Measurements from ENCODE around the gene HBP1.
"Not testable (repeated sequence)": the region's sequence is repeated elsewhere in the genome, so short reads cannot be mapped to it uniquely, and the experiment has no call there.

Gene HBP1

DNA sequence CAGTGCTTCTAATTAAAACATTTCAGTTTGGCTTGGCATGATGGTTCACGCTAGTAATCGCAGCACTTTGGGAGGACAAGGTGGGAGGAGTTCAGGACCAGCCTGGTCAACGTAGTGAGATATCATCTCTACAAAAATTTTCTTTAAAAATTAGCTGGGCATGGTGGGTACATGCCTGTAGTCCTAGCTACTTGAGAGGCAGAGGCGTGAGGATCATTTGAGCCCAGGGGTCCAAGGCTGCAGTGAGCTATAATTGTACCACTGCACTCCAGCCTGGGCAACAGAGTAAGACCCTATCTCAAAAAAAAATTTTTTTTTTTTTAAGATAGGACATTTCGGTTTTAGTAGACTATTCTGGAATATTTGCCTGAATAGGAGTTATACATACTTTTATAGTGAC lies 12.4 kb downstream of the HBP1 start:
- DNase-seq (ENCODE audit: low read depth in 2 of 2), result no peak

DNA sequence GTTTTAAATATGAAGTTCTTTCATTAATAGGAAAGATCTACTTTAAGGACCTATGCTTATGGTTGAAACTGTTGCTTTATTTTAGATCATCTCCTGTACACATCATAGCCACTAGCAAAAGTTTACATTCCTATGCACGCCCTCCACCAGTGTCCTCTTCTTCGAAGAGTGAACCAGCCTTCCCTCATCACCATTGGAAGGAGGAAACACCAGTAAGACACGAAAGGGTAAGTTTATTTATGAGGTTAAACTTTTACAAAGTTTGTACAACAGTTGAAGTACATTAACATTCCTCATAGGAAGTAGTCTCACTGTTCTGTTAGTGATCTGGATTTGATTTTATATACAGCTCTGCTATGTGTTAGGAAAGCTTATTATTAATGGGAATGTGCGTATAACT lies 16.9 kb downstream of the HBP1 start:
- no peak for DNase-seq (ENCODE audit: low read depth in 2 of 2)

DNA sequence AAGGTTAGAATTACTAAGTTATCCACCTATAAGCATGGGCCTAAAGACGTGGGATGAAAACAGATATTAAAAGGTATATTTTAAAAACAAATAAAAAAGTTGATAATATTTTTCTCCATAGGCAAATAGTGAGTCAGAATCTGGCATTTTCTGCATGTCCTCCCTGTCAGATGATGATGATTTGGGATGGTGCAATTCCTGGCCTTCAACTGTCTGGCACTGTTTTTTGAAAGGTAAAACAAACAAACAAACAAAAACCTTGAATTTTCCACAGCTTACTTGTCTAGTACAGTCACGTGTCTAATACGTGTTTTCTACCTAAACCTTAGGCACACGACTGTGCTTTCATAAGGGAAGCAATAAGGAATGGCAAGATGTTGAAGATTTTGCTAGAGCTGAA lies 17.4 kb downstream of the HBP1 start:
- DNase-seq (ENCODE audit: low read depth in 2 of 2), result no peak

DNA sequence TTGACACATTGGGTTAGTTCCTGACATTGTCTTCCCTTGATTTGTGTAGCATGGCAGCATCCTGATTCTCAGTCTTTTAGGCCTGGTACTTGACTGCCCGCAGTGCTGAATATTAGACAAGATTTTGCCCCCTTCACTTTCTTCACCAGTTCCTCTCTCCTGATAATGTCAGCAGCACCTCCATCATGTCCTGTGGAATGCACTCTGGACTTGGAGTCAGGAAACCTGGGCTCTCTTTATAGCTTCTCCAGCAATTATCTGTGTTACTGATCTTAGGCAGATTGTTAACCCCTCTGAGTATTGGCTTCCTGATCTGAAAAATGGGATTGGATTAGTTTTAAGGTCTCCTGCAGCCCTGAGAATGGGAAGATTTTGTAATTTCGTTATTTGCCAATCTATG lies 19.0 kb downstream of the HBP1 start:
- no peak for DNase-seq (ENCODE audit: low read depth in 2 of 2)

DNA sequence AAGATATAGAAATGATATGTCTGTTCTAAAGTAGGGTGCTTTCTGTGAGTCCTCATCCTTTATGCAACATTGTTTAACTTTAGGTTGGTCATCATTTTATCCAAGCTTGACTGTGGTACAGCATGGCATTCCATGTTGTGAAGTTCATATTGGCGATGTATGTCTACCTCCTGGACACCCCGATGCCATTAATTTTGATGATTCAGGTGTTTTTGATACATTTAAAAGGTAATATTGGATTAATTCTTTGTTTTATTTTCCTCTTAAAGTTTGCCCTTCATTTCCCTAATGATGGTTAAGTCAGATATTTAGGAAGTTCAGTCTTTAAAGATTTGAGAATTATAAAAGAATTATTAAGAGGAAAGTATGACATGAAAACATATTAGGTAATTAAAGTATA lies 21.3 kb downstream of the HBP1 start:
- no peak for DNase-seq (ENCODE audit: low read depth in 2 of 2)

DNA sequence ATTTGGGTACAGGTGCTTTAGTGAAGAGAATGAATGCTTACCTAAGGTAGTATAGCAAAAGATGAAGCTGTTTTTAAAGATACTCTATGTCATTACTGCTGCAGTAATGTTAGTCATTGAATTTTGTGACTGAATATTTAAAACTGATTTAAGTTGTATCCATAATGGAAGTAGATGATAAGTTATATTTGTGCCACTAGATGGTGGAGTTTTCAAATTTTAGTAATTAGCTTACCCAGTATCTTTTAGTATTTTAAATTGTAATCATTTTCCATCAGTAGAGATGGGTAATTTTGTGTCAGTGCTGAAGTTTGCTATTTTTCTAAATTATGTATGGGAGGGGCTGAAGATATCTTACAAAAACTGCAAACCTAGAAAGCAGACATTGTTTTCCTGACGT lies 25.2 kb downstream of the HBP1 start:
- no peak for DNase-seq (ENCODE audit: low read depth in 2 of 2)

DNA sequence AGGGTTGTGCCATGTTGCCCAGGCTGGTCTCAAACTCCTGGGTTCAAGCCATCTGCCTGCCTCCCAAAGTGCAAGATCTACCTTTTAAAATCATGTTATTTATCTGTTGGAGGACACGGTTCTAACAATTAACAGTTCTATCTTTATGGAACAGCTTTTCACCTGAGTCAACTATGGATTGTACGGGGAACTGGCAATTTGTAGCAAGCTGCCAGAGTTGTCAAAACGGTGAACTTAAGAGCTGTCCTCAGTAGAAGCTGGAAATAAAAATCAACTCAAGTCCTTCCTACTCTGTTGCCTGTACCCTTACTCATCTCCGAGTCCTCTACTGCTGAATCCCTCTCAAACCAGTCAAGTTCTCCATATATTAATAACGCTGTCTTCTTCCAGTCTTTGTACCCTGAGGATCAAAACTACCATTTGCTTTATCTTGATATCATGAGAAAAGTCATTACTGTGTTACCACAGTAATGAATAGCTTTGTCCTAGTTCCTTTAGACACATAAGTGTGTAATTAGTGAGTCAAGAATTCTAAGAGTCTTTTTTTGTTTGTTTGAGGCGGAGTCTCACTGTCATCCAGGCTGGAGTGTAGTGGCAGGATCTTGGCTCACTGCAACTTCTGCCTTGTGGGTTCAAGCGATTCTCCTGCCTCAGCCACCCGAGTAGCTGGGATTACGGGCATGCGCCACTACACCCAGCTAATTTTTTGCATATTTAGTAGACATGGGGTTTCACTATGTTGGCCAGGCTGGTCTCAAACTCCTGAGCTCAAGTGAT lies 28.2 kb downstream of the HBP1 start:
- DNase-seq (ENCODE audit: low read depth in 2 of 2), result no peak

DNA sequence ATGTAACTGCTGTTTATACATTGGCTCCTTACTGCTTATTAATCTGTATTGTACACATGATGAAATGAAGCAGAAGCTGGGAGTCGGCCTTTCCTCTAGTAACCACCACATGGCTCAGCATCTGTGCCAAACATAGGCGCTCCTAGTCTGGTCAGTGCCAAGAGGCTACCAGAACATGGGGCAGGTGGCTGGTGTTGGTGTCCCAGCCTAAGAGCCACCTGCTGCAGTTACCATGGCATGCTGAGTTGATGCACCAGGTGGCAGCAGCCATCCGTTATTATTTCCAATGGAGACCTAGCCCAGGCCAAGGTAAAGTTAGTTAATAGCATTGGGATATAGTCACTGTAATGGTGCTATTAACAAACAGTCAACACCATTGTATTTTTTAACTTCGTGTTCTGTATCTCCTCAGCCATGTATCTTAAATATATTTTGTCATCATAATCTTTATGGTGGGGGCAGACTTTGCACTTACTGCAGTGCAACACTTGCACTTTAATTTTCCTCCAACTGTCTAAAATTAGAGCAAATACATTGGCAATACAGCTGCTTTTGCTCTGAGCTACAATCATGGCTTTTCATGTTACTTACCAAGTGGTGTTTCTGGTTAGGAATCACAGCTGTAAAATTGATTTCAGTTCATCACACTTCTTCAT lies 33.1 kb downstream of the HBP1 start:
- DNase-seq (ENCODE audit: low read depth in 2 of 2), result no peak

DNA sequence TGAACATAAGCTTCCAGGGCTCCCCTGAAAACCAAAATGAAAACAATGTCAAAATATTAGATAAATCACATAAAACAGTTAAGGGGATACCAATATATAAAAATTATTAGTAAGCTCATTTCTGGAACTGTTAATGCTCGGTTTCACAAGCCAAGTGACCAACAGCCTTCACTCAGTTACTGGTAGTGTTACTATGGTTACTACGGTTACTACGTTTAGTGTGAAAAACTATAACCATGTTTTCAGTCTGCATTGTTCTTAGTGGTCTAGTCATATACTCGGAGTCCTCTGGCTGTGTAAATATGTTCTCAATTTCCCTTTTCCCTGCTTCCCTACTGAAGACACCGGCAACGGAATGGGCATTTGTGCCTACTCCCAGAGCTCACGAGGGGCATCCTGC lies 34.8 kb downstream of the HBP1 start:
- DNase-seq (ENCODE audit: low read depth in 2 of 2), result no peak

DNA sequence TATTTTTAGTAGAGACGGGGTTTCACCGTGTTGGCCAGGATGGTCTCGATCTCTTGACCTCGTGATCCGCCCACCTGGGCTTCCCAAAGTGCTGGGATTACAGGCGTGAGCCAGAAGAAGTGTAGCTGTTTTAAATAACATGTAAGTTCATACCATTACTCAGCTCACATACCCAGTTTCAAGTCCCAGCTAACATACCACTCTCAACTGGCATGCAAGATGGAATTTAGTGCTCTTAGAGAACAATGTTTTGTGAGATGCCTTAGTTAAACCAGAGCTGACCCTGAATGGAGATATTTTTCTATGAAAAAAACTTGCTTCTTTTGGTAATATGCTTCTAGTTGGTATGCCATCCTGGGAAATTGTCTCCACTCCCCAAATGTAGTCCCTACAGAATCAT lies 37.3 kb downstream of the HBP1 start:
- DNase-seq (ENCODE audit: low read depth in 2 of 2), result no peak

DNA sequence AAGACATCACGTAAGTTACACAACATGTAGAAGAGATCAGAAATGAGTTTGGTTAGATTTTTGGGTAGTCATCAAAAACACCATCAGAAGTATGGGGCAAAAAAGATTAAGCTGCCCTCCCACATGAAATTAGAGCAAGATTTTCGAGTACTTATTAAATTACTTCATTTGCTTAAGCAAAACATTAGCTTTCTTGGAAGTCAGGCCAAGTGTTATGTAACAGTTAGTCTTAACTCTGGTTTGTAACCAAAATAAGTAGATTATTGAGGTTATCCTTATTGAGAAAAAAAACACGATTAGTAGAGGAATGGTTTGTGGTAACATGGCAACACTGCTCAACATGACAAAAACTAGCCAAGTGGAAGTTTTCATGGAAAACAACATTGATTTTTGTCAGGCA lies 37.9 kb downstream of the HBP1 start:
- no peak for DNase-seq (ENCODE audit: low read depth in 2 of 2)

DNA sequence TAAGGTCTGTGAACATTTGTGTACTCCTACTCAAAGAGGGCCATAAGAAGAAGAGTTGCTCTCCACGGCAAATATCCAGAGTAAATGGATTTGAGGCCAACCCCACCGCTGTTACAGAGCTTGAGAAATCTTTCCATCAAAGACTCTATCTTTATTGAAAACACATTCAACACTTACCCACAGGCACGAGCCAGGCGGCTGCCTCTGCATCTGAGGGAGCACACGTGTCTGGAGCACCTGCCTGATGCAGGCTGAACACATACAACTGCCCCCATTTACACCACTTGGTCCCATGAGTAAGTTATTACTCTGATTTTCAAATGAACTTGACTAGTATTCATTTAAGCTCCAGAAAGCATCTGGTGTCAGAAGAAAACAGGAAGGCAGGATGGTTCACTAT lies 38.7 kb downstream of the HBP1 start:
- DNase-seq (ENCODE audit: low read depth in 2 of 2), result no peak

DNA sequence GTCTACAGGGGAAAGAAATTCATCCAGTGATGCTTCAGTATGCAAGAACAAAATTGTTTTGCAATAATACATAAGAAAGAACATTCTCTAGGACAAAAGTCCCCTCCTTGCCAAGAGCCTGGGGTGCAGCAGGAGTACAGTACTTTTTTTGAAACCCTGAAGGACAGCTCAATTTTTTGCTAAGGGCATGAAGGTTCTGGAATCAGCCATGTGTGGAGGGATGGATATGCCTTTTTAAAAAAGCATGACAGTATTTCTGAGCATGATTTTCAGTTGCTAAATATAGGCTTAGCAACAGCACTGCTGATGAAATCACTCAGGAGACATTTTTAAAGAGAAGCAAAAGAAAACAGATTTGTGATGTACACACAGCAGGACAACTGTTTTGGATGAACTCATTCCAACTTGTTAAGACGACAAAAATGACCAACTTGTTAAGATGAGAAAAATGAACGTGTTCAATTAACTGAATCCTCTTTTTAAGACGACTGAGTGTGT lies 39.3 kb downstream of the HBP1 start:
- no peak for DNase-seq (ENCODE audit: low read depth in 2 of 2)

DNA sequence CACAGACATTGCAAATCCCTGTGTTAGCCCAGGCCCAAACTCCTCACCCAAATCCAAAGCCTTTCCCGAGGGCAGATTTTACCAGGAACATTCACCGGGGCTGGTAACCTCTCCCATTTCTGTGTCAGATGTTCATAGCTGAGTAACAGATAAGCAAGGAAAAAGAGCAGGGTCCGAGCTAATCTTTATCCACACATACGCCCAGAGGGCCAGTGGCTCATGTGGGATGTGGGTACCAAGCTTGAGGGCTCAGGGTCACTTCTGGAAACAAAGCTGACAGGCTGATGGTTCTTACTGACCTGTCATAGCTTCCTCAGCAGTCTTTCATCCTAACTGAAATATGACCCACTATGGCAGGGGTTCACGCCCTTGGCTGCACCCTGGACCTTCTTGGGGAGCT lies 39.8 kb downstream of the HBP1 start:
- no peak for DNase-seq (ENCODE audit: low read depth in 2 of 2)

DNA sequence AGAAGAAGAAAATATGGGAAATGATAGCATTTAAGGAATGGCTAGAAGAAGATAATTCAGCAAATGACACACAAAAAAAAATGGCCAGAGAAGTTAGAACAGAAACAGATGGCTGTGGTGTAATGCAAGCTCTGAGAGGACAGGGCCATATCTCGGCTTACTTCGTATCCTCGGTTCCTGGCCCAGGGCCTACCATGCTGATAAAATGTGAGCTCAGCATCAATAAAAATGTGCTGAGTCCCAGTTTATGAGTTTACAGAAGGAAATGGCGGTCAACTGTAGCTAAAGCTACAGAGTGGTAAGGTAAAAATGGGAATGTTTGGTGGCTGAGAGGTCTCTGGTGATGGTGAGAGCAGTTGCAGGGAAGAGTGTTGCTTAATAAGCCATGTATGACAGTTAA lies 40.8 kb downstream of the HBP1 start:
- no peak for DNase-seq (ENCODE audit: low read depth in 2 of 2)

DNA sequence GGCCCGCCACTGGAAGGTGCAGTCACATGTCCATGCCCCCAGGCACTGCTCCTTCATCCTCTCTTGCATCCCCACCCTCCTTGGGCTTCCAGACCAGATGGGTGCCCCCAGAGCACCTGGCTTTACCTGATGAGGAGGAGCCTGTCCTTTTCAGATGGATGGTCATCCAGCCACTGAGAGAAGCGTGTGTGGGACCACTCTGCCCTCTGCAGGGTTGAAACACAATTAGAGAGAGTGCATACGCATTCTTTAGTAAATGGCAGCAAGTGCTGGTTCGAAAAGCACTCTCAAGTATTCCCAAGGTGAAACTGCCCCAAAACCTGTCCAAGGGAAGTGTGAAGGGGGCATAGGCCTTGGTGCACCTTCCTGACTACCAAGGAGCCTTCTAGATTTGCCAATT lies 41.6 kb downstream of the HBP1 start:
- no peak for DNase-seq (ENCODE audit: low read depth in 2 of 2)

DNA sequence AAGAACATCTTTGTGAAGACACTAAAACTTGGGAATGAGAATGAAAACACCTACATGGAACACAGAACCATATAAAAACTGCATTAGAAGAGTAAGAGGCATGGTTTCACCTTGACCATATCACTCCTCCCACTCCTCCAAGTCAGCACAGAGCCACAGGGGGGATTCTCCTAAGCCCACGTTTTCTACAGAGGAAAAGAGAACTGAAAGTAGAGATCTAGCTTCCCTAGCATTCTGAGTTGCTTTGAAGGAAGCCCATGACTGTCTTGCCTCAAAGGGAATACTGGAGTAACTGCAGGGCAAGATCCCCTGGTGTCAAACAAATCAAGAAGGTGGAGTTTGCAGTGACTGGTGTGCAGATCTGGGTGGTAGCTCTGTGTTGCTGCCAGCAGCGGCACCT lies 43.9 kb downstream of the HBP1 start:
- DNase-seq (ENCODE audit: low read depth in 2 of 2), result no peak

DNA sequence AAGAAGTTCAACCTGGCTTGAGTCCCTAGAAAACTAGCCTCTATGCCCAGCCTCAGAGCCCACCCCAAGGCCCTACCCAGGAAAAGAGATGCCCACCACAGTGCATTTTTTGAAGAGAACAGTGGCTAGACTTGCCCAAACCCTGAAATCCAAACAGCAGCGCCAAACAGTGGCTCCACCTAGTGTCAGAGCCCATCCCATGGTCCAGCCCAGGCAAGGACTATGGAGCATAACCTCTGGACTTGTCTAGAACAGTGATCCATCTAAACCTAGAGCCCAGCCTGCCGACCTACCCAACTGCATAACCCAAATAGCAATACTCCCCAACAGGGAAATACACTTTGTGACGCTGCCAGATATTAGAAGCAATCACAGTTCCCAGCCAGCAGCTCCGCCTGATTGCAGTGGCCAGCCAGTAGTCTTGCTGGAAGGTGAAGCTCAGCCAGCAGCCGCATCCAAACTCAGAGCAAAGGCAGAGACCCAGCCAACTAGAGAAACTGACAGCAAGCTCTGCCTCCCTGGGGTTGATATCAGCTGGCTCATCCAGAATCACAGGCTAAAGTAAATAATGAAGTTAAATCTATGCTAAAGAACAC lies 44.5 kb downstream of the HBP1 start:
- DNase-seq (ENCODE audit: low read depth in 2 of 2), result no peak

DNA sequence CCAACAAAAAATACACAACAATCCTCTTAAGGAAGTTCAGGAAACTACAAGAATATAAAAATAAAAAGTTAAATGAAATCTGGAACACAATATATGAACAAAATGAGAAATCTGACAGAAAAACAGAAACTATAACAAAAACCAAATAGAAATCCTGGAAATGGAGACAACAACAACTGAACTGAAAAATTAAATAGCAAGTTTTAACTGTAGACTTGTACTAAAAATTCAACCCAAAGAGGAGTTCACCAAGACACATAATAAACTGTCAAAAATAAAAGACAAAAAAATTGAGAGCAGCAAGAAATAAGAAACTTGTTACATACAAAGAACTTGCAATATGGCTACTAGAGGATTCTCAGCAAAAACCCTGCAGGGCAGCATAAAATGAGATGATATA lies 45.1 kb downstream of the HBP1 start:
- no peak for DNase-seq (ENCODE audit: low read depth in 2 of 2)

DNA sequence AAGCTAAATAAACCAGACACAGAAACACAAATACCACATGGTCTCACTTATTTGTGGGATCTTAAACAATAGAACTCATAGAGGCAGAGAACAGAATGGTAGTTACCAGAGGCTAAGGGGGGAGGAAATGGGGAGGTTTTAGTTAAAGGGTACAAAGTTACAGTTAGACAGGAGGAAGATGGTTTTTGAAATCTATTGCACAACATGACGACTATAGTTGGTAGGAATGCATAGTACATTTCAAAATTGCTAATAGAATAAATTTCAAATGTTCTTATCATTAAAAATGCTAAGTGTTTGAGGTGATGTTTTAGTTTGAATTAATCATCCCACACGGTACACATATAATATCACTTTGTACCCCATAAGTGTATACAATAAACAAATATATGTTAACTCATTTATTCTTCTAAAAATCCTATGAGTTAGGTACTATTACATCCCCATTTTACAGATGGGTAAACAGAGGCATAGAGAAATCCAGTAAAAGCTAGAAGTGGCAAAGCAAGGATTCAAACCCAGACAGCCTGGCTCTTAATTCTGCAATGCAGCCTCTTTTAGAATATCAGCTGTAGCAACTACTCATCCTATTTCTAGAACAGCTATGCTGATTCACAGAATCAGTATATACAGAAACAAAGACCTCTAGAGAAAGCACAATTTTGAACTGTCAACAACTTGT lies 50.9 kb downstream of the HBP1 start:
- DNase-seq (ENCODE audit: low read depth in 2 of 2), result no peak

DNA sequence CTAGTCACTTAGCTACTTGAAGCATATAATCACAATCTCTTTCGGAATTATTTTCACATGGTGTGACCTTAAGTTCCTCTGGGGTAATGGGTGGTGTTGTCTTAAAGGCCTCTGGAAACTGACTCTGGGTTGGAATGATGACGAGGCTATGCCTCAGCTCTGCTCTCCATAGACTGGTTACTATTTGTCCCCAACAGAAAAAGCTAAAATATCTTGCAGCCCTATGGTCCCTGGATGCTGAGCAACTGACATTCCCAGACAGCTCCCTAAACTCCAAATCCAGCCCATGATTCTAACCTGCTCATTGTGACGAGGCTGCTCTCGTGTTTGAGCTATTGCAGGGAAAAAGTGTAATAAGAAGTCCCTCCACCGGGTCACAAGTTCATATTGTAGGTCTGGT lies 51.6 kb downstream of the HBP1 start:
- no peak for DNase-seq (ENCODE audit: low read depth in 2 of 2)

DNA sequence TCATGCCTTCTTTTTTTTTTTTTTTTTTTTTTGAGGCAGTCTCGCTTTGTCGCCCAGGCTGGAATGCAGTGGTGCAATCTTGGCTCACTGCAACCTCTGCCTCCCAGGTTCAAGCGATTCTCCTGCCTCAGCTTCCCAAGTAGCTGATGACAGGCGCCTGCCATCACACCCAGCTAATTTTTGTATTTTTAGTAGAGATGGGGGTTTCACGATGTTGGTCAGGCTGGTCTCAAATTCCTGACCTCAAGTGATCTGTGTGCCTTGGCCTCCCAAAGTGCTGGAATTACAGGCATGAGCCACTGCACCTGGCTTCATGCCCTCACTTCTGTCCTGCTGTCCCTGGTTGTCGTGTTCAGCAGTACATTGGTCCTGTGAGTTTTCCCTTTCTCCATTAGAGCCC lies 52.0 kb downstream of the HBP1 start:
- not testable (repeated sequence) for DNase-seq (ENCODE audit: low read depth in 2 of 2)
